Measurements from ENCODE around the gene XYLT2. TPM values are rescaled to one million over a fixed set of nuclear protein-coding genes. Genes with fewer than 3 reads are reported as not detected.
"Not testable (repeated sequence)": the region's sequence is repeated elsewhere in the genome, so short reads cannot be mapped to it uniquely, and the experiment has no call there.

The XYLT2 gene
- polyA plus RNA-seq (2012; ENCODE audit: low read depth, missing spikeins) = 7.1 TPM

DNA sequence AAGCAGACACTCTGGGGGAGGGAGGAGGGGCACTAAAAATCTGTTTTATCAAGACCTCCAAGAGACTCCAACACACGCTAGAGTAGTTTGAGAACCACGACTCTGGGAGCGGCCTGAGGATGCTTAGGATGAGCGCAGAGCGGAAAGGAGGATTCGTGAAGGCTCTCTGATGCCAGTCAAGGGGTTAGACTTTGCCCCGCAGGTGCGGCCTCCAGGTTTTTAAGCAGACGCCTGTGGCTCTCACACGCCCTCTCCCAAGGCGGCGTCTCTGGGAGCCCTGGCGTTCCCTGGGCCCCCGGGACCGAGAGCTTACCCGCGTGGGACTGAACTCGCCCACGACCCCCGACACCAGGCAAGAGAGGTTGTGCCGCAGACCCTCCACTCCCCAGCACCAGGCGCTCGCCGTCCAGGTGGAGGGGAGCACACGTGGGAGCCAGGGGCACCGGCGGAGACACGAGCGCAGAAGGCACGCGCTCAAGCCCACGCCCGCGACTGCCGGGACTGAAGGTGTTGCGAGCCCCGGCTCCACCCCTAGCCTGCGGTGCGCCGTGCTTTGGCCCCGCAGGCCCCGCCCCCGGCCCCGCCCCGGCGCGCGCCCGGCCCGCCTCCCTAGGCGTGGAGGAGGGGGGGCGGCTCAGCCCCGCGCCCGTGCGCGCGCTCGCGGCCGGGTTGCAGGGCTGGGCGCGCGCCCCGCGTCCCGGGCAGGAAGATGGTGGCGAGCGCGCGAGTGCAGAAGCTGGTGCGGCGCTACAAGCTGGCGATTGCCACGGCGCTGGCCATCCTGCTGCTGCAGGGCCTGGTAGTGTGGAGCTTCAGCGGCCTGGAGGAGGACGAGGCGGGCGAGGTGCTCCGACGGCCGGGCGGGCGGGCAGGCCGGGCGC is at the start of gene XYLT2:
TSS of gene XYLT2 (plus strand) at position 695 of the 881 bp plus-strand sequence. CDS start at position 710, 15 bp downstream.
- FAIRE-seq (peak; percentile 93), DNase-seq (ENCODE audit: insufficient read length, low spot score) (peak; percentile 98)
- peak; percentile 74 for TF ChIP-seq TAF1 (IDR thresholded peaks at IDR 0.05; ENCODE audit: low read depth, low read length)
- no peak for TF ChIP-seq POU2F2 (IDR thresholded peaks at IDR 0.05; ENCODE audit: low read depth, low read length)
- TF ChIP-seq SPI1 (IDR thresholded peaks at IDR 0.05; ENCODE audit: low read depth, low read length) = no peak
- peak; percentile 60; the same call in 1 of the 2 replicates for TF ChIP-seq POLR2AphosphoS5 (IDR thresholded peaks at IDR 0.05; ENCODE audit: low read depth, low read length)
- TF ChIP-seq PAX5 (IDR thresholded peaks at IDR 0.05; ENCODE audit: insufficient read depth, low read length, severe bottlenecking) = no peak
- TF ChIP-seq POLR2A (IDR thresholded peaks at IDR 0.05; ENCODE audit: low read depth, low read length) = peak; percentile 66; the same call in 1 of the 2 replicates

DNA sequence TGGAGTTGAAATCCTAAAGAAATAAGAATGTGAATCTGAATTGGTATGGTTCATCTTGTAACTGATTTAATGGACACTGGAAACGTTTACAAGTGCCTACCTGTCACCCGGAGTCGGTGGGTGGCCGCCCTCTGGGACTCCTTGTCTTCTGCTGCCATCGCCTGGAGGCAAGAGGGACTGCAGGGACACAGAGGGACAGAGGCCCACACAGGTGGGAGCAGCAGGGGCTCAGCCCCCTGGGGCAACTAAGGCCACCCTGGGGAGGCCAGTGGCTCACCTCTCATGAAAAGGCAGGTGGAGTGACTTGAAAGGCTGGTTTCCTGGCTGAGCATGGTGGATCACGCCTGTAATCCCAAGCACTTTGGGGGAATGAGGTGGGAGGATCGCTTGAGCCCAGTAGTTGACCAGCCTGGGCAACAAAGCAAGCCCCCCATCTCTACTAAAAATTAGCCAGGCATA is 48.5 kb upstream of the XYLT2 start:
- no peak for FAIRE-seq
- TF ChIP-seq POLR2A (IDR thresholded peaks at IDR 0.05; ENCODE audit: low read depth, low read length) (no peak), PAX5 (IDR thresholded peaks at IDR 0.05; ENCODE audit: insufficient read depth, low read length, severe bottlenecking) (no peak), POU2F2 (IDR thresholded peaks at IDR 0.05; ENCODE audit: low read depth, low read length) (no peak), POLR2AphosphoS5 (IDR thresholded peaks at IDR 0.05; ENCODE audit: low read depth, low read length) (no peak), TAF1 (IDR thresholded peaks at IDR 0.05; ENCODE audit: low read depth, low read length) (no peak), SPI1 (IDR thresholded peaks at IDR 0.05; ENCODE audit: low read depth, low read length) (no peak)
- DNase-seq (ENCODE audit: insufficient read length, low spot score) = peak; percentile 66

DNA sequence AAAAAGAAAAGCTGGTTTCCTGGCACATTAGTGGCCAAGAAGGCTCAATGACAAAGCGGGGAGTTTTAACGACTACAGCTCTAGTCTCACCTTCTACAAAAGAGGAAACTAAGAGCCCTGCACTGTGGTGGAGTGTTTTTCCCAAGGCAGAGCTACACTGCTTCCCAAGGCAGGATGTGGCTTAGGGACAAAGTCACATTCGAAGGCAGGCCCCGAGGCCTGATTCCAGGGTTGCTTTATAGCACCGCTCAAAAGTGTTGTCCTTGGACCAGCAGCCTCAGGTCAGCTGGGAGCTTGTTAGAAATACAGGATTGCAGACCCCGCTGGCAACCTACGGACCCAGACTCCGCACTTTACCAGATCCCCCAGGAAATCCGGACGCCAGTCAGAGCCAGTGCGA is 47.9 kb upstream of the XYLT2 start:
- TF ChIP-seq POLR2A (IDR thresholded peaks at IDR 0.05; ENCODE audit: low read depth, low read length) (no peak), POLR2AphosphoS5 (IDR thresholded peaks at IDR 0.05; ENCODE audit: low read depth, low read length) (no peak), POU2F2 (IDR thresholded peaks at IDR 0.05; ENCODE audit: low read depth, low read length) (no peak), PAX5 (IDR thresholded peaks at IDR 0.05; ENCODE audit: insufficient read depth, low read length, severe bottlenecking) (no peak), TAF1 (IDR thresholded peaks at IDR 0.05; ENCODE audit: low read depth, low read length) (no peak), SPI1 (IDR thresholded peaks at IDR 0.05; ENCODE audit: low read depth, low read length) (no peak)
- FAIRE-seq = no peak

DNA sequence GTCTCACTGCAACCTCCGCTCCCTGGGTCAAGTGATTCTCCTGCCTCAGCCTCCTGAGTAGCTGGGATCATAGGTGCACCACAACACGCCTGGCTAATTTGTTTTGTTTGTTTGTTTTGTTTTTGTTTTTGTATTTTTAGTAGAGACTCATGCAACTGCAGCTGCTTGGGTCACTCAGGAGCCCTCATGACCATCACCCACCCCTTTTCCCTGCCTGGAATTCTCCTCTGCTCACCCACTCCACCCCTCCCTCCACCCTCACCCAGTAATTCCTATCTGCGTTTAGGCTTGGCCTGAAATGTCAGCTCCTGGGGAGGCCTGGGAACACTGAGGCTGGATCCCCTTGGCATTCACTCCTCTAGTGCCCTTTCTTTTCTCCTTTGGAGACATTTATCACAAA is 46.1 kb upstream of the XYLT2 start:
- DNase-seq (ENCODE audit: insufficient read length, low spot score) (no peak), FAIRE-seq (no peak)
- no peak for TF ChIP-seq POLR2AphosphoS5 (IDR thresholded peaks at IDR 0.05; ENCODE audit: low read depth, low read length)
- no peak for TF ChIP-seq PAX5 (IDR thresholded peaks at IDR 0.05; ENCODE audit: insufficient read depth, low read length, severe bottlenecking)
- TF ChIP-seq POU2F2 (IDR thresholded peaks at IDR 0.05; ENCODE audit: low read depth, low read length) = no peak
- TF ChIP-seq POLR2A (IDR thresholded peaks at IDR 0.05; ENCODE audit: low read depth, low read length) = no peak
- TF ChIP-seq TAF1 (IDR thresholded peaks at IDR 0.05; ENCODE audit: low read depth, low read length) = no peak
- no peak for TF ChIP-seq SPI1 (IDR thresholded peaks at IDR 0.05; ENCODE audit: low read depth, low read length)

More for the DNA sequence above, 47.9 kb upstream of the XYLT2 start:
- DNase-seq (ENCODE audit: insufficient read length, low spot score) = no peak

DNA sequence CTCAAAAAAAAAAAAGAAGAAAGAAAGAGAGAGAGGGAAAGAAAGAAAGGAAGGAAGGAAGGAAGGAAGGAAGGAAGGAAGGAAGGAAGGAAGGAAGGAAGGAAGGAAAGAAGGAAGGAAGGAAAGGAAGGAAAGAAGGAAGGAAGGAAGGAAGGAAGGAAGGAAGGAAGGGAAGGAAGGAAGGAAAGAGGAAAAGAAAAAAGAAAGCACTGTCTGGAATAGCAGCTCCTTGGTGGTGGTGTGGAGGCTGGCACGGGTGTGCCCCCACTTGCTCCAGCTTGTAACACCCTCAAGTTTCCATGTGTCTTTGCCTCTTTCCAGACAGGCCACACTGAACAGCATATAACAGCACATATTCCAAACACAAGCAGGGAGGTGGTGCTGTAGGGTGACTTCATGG is 45.1 kb upstream of the XYLT2 start:
- FAIRE-seq; DNase-seq (ENCODE audit: insufficient read length, low spot score): not testable (repeated sequence)

DNA sequence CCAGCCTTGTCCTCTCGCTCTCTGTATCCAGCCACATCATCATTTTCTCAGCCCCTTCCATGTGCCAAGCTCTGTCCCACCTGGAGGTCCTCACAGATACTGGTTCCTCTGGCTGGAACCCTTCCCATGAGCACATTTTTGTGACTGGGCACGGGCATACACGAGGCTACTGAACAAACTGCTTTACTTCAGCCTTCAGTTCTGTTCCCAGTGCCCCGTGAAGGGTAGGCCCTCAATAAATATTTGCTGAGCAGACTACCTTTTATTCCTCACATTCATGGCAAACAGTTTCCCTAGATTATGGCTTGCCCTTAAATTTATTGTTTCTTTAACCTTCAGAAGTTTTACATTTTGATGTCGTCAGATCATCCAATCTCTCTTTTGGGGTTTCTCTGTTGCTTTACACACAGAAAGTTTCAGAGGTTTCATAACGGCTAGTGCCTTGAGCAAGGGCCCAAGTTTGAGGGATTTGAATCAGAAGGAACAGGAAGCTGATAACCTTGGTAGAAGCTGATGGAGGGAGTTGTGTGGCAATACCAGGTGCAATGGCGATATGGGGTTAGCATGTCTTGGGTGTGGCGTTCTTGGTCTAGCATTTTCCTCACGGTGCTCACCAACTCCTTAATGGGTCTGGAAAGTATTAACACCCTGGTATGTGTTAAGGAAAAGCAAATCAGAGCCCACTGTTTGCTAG is 43.9 kb upstream of the XYLT2 start:
- no peak for TF ChIP-seq PAX5 (IDR thresholded peaks at IDR 0.05; ENCODE audit: insufficient read depth, low read length, severe bottlenecking)
- no peak for TF ChIP-seq SPI1 (IDR thresholded peaks at IDR 0.05; ENCODE audit: low read depth, low read length)
- no peak for TF ChIP-seq POLR2A (IDR thresholded peaks at IDR 0.05; ENCODE audit: low read depth, low read length)
- no peak for TF ChIP-seq POLR2AphosphoS5 (IDR thresholded peaks at IDR 0.05; ENCODE audit: low read depth, low read length)
- no peak for TF ChIP-seq POU2F2 (IDR thresholded peaks at IDR 0.05; ENCODE audit: low read depth, low read length)
- no peak for TF ChIP-seq TAF1 (IDR thresholded peaks at IDR 0.05; ENCODE audit: low read depth, low read length)
- DNase-seq (ENCODE audit: insufficient read length, low spot score) (no peak), FAIRE-seq (no peak)

DNA sequence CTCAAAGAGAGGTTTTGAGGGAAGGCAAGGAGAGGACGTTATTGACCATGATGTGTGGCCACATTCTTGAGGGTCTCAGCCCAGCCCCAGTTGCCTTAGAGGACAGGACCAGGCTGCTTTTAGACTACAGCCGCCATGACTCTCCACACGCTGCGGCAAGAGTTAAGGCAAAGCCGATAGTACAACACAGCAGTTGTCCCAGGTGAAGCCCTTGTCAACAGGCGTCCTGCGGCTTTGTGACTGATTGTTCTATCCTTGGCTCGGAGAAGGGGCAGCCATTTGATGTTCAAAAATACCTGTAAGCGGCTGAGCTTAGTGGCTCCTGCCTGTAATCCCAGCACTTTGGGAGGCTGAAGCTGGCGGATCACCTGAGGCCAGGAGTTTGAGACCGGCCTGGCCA is 42.9 kb upstream of the XYLT2 start:
- DNase-seq (ENCODE audit: insufficient read length, low spot score) (no peak), FAIRE-seq (no peak)
- no peak for TF ChIP-seq TAF1 (IDR thresholded peaks at IDR 0.05; ENCODE audit: low read depth, low read length)
- no peak for TF ChIP-seq SPI1 (IDR thresholded peaks at IDR 0.05; ENCODE audit: low read depth, low read length)
- no peak for TF ChIP-seq PAX5 (IDR thresholded peaks at IDR 0.05; ENCODE audit: insufficient read depth, low read length, severe bottlenecking)
- no peak for TF ChIP-seq POLR2A (IDR thresholded peaks at IDR 0.05; ENCODE audit: low read depth, low read length)
- no peak for TF ChIP-seq POLR2AphosphoS5 (IDR thresholded peaks at IDR 0.05; ENCODE audit: low read depth, low read length)
- TF ChIP-seq POU2F2 (IDR thresholded peaks at IDR 0.05; ENCODE audit: low read depth, low read length) = no peak

DNA sequence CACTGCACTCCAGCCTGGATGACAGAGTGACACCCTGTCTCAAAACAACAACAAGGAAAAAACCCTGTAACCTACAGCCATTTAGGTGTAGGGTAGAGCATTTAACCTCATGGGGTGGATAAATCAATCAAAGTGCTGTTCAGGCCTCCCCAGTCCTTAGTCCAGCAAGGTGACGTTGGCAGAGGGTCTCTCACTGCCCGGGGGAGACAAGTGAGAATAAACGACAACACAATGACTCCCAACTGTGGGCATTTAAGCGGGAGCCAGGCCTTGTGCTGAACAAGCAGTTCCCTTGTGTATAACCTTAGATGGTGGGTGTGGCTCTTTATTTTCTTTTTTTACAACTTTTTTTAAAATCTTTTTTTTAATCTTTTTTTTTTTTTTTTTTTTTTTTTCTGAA is 42.3 kb upstream of the XYLT2 start:
- DNase-seq (ENCODE audit: insufficient read length, low spot score) (no peak), FAIRE-seq (no peak)
- TF ChIP-seq SPI1 (IDR thresholded peaks at IDR 0.05; ENCODE audit: low read depth, low read length) = no peak
- TF ChIP-seq POLR2A (IDR thresholded peaks at IDR 0.05; ENCODE audit: low read depth, low read length) = no peak
- no peak for TF ChIP-seq POU2F2 (IDR thresholded peaks at IDR 0.05; ENCODE audit: low read depth, low read length)
- no peak for TF ChIP-seq TAF1 (IDR thresholded peaks at IDR 0.05; ENCODE audit: low read depth, low read length)
- no peak for TF ChIP-seq POLR2AphosphoS5 (IDR thresholded peaks at IDR 0.05; ENCODE audit: low read depth, low read length)
- TF ChIP-seq PAX5 (IDR thresholded peaks at IDR 0.05; ENCODE audit: insufficient read depth, low read length, severe bottlenecking) = no peak

DNA sequence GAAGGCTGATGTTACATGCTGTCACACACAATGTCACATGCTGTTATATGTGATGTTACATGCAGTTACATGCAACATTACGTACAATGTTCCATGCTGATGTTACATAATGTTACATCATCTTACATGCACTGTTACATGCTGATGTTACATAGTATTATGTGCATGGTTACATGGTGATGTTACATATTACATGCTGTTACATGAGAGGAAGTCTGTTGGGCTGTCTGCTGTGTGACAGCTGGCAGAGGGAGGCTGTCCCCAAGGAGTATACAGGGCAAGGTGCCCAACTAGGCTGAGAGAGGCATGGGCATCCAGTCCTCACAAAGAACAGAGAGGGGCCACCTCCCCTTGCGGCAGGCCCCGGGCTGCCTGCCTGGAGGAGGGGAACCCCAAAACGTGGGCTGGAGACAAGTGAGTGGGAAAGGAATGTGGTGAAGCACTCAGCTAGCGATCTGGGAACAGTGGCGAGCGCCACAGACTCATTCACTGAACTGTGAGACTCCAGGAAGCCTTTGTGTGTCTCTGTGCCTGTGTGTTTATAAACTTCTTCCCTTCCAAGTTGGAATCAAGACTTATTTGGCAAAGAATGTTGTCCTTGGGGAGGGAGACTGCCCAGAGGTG is 41.0 kb upstream of the XYLT2 start:
- DNase-seq (ENCODE audit: insufficient read length, low spot score) (no peak), FAIRE-seq (no peak)
- TF ChIP-seq POLR2A (IDR thresholded peaks at IDR 0.05; ENCODE audit: low read depth, low read length) = no peak
- no peak for TF ChIP-seq POU2F2 (IDR thresholded peaks at IDR 0.05; ENCODE audit: low read depth, low read length)
- TF ChIP-seq POLR2AphosphoS5 (IDR thresholded peaks at IDR 0.05; ENCODE audit: low read depth, low read length) = no peak
- TF ChIP-seq TAF1 (IDR thresholded peaks at IDR 0.05; ENCODE audit: low read depth, low read length) = no peak
- TF ChIP-seq PAX5 (IDR thresholded peaks at IDR 0.05; ENCODE audit: insufficient read depth, low read length, severe bottlenecking) = no peak
- no peak for TF ChIP-seq SPI1 (IDR thresholded peaks at IDR 0.05; ENCODE audit: low read depth, low read length)

All from GM12891 (cell line).